T-helper 17 cell (primary cell): ENCODE measurements around the gene RALGDS. TPM values are rescaled to one million over a fixed set of nuclear protein-coding genes. Genes with fewer than 3 reads are reported as not detected.
"Not testable (repeated sequence)": the region's sequence is repeated elsewhere in the genome, so short reads cannot be mapped to it uniquely, and the experiment has no call there.

Experiments used
- ATAC-seq: fragments of 150-1000 bp; cut with Tn5 transposase; 2 replicates; pipeline ENCODE4 v1.10.0; 2021; ENCODE audit warnings: mild to moderate bottlenecking, moderate library complexity
- DNase-seq, 3 donors: peaks; one replicate each; pipeline versions ENCODE4 v3.0.0 to v3.0.0-alpha.2; 2020 to 2021
- H3K9me3 ChIP-seq: one replicate; pipeline ENCODE4 v1.7.0; 2013; ENCODE audit warnings: low read length, mild to moderate bottlenecking; ENCODE audit not compliant: control insufficient read depth, poor library complexity, severe bottlenecking
- H3K27ac Mint-ChIP-seq: one replicate; pipeline ENCODE4 v1.8.0; 2022; ENCODE audit warnings: mild to moderate bottlenecking, moderate library complexity, mixed read lengths
- H3K27me3 Mint-ChIP-seq: one replicate; pipeline ENCODE4 v1.8.0; 2022; ENCODE audit warnings: mixed read lengths
- H3K36me3 Mint-ChIP-seq: one replicate; pipeline ENCODE4 v1.8.0; 2022; ENCODE audit warnings: low read depth, mixed read lengths
- H3K4me1 Mint-ChIP-seq: one replicate; pipeline ENCODE4 v1.8.0; 2022; ENCODE audit warnings: mild to moderate bottlenecking, mixed read lengths
- H3K4me3 Mint-ChIP-seq: one replicate; pipeline ENCODE4 v1.8.0; 2022; ENCODE audit warnings: mild to moderate bottlenecking, moderate library complexity, mixed read lengths
- total RNA-seq, 4 donors: library from RNA in 2 of 4; stranded (reverse) in 2 of 4; gene quantifications; one replicate each; pipeline ENCODE4 v1.2.3 and lab custom pipeline; 2022 to 2026

RALGDS gene
- total RNA-seq, 2 donors from 2014 or later, result 150 to 236 TPM

DNA sequence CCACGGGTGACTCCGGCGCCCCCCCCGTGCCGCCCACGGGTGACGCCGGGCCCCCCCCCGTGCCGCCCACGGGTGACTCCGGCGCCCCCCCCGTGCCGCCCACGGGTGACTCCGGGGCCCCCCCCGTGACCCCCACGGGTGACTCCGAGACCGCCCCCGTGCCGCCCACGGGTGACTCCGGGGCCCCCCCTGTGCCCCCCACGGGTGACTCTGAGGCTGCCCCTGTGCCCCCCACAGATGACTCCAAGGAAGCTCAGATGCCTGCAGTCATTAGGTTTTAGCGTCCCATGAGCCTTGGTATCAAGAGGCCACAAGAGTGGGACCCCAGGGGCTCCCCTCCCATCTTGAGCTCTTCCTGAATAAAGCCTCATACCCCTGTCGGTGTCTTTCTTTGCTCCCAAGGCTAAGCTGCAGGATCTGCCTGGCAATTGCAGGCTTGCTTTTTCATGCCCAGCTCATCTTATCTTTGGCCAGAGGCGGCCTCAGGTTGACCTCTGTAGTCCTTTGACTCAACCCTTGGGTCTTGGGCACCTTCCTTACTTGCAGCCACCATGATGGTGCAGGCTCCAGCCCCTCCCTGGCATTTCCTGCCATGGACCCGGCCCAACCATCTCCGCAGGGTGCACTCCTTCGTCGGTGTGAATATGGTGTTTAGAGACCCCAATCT is 49.4 kb downstream of the RALGDS start:
- no peaks in the 10 kb centered on the region for H3K36me3 Mint-ChIP-seq
- H3K27me3 Mint-ChIP-seq, result no peaks in the 10 kb centered on the region
- no peaks in the 10 kb centered on the region for H3K9me3 ChIP-seq
- H3K27ac Mint-ChIP-seq, result no peak overlapping the region
- H3K4me1 Mint-ChIP-seq, result no peaks in the 10 kb centered on the region
- no peak overlapping the region for H3K4me3 Mint-ChIP-seq
- no peak for ATAC-seq
- DNase-seq, result no peak

DNA sequence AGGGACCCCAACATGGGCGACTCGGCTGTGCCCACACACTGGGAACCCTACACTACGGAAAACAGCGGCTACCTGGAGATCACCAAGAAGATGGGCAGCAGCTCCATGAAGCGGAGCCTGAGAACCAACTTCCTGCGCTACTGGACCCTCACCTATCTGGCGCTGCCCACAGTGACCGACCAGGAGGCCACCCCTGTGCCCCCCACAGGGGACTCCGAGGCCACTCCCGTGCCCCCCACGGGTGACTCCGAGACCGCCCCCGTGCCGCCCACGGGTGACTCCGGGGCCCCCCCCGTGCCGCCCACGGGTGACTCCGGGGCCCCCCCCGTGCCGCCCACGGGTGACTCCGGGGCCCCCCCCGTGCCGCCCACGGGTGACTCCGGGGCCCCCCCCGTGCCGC is 50.1 kb downstream of the RALGDS start:
- not testable (repeated sequence) for H3K4me3 Mint-ChIP-seq

DNA sequence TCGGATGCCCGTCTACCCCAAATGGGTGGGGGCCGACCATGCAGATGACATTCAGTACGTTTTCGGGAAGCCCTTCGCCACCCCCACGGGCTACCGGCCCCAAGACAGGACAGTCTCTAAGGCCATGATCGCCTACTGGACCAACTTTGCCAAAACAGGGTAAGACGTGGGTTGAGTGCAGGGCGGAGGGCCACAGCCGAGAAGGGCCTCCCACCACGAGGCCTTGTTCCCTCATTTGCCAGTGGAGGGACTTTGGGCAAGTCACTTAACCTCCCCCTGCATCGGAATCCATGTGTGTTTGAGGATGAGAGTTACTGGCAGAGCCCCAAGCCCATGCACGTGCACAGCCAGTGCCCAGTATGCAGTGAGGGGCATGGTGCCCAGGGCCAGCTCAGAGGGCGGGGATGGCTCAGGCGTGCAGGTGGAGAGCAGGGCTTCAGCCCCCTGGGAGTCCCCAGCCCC is 50.5 kb downstream of the RALGDS start:
- not testable (repeated sequence) for H3K36me3 Mint-ChIP-seq, H3K4me1 Mint-ChIP-seq, H3K4me3 Mint-ChIP-seq, H3K27ac Mint-ChIP-seq, H3K27me3 Mint-ChIP-seq, H3K9me3 ChIP-seq, ATAC-seq, DNase-seq

More for the DNA sequence above, 50.1 kb downstream of the RALGDS start:
- DNase-seq, ATAC-seq, H3K27me3 Mint-ChIP-seq, H3K4me1 Mint-ChIP-seq, H3K27ac Mint-ChIP-seq, H3K36me3 Mint-ChIP-seq, H3K9me3 ChIP-seq: not testable (repeated sequence)

DNA sequence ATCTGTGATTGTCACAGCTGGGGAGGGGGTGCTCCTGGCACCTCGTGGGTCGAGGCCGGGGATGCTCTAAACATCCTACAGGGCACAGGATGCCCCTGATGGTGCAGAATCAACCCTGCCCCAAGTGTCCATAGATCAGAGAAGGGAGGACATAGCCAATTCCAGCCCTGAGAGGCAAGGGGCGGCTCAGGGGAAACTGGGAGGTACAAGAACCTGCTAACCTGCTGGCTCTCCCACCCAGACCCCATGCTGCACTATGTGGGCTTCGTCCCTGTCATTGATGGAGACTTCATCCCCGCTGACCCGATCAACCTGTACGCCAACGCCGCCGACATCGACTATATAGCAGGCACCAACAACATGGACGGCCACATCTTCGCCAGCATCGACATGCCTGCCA is 52.6 kb downstream of the RALGDS start:
- H3K4me1 Mint-ChIP-seq, DNase-seq, H3K36me3 Mint-ChIP-seq, H3K27me3 Mint-ChIP-seq, H3K4me3 Mint-ChIP-seq, H3K27ac Mint-ChIP-seq, ATAC-seq, H3K9me3 ChIP-seq: not testable (repeated sequence)

DNA sequence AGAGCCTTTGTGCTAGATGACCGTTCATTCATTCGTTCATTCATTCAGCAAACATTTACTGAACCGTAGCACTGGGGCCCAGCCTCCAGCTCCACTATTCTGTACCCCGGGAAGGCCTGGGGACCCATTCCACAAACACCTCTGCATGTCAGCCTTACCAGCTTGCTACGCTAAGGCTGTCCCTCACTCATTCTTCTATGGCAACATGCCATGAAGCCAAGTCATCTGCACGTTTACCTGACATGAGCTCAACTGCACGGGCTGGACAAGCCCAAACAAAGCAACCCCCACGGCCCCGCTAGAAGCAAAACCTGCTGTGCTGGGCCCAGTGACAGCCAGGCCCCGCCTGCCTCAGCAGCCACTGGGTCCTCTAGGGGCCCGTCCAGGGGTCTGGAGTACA is 53.2 kb downstream of the RALGDS start:
- ATAC-seq (no peak), DNase-seq (no peak)
- Mint-ChIP-seq H3K4me3 (no peak overlapping the region), H3K27ac (no peak overlapping the region), H3K4me1 (no peaks in the 10 kb centered on the region), H3K36me3 (no peaks in the 10 kb centered on the region), H3K27me3 (no peaks in the 10 kb centered on the region)
- no peaks in the 10 kb centered on the region for H3K9me3 ChIP-seq

DNA sequence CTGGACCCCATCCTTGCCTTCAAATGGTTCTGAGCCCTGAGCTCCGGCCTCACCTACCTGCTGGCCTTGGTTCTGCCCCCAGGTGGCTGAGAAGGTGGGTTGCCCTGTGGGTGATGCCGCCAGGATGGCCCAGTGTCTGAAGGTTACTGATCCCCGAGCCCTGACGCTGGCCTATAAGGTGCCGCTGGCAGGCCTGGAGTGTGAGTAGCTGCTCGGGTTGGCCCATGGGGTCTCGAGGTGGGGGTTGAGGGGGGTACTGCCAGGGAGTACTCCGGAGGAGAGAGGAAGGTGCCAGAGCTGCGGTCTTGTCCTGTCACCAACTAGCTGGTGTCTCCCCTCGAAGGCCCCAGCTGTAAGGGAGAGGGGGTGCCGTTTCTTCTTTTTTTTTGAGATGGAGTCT is 54.0 kb downstream of the RALGDS start:
- no peaks in the 10 kb centered on the region for H3K4me1 Mint-ChIP-seq
- H3K9me3 ChIP-seq, result no peaks in the 10 kb centered on the region
- H3K36me3 Mint-ChIP-seq, result no peaks in the 10 kb centered on the region
- no peaks in the 10 kb centered on the region for H3K27me3 Mint-ChIP-seq
- no peak overlapping the region for H3K27ac Mint-ChIP-seq
- ATAC-seq, result no peak
- H3K4me3 Mint-ChIP-seq, result no peak overlapping the region
- DNase-seq, result no peak

DNA sequence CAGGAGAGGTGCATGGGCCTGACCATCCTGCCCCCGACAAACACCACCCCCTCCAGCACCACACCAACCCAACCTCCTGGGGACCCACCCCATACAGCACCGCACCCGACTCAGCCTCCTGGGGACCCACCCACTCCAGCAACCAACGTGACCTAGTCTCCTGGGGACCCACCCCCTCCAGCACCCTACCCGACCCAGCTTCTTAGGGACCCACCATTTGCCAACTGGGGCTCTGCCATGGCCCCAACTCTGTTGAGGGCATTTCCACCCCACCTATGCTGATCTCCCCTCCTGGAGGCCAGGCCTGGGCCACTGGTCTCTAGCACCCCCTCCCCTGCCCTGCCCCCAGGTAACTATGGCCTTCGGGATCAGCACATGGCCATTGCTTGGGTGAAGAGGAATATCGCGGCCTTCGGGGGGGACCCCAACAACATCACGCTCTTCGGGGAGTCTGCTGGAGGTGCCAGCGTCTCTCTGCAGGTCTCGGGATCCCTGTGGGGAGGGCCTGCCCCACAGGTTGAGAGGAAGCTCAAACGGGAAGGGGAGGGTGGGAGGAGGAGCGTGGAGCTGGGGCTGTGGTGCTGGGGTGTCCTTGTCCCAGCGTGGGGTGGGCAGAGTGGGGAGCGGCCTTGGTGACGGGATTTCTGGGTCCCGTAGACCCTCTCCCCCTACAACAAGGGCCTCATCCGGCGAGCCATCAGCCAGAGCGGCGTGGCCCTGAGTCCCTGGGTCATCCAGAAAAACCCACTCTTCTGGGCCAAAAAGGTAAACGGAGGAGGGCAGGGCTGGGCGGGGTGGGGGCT is 54.7 kb downstream of the RALGDS start:
- Mint-ChIP-seq H3K4me1 (no peaks in the 10 kb centered on the region), H3K36me3 (no peaks in the 10 kb centered on the region), H3K27ac (no peak overlapping the region), H3K4me3 (no peak overlapping the region), H3K27me3 (no peaks in the 10 kb centered on the region)
- DNase-seq, result no peak
- H3K9me3 ChIP-seq, result no peaks in the 10 kb centered on the region
- ATAC-seq, result no peak

DNA sequence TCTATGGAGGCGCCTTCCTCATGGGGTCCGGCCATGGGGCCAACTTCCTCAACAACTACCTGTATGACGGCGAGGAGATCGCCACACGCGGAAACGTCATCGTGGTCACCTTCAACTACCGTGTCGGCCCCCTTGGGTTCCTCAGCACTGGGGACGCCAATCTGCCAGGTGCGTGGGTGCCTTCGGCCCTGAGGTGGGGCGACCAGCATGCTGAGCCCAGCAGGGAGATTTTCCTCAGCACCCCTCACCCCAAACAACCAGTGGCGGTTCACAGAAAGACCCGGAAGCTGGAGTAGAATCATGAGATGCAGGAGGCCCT is 56.0 kb downstream of the RALGDS start:
- H3K36me3 Mint-ChIP-seq, result no peaks in the 10 kb centered on the region
- H3K27me3 Mint-ChIP-seq, result no peaks in the 10 kb centered on the region
- H3K4me3 Mint-ChIP-seq, result no peak overlapping the region
- no peak overlapping the region for H3K27ac Mint-ChIP-seq
- DNase-seq, result no peak
- no peaks in the 10 kb centered on the region for H3K9me3 ChIP-seq
- H3K4me1 Mint-ChIP-seq, result peaks cover 2% of the 10 kb centered on the region
- ATAC-seq, result no peak

DNA sequence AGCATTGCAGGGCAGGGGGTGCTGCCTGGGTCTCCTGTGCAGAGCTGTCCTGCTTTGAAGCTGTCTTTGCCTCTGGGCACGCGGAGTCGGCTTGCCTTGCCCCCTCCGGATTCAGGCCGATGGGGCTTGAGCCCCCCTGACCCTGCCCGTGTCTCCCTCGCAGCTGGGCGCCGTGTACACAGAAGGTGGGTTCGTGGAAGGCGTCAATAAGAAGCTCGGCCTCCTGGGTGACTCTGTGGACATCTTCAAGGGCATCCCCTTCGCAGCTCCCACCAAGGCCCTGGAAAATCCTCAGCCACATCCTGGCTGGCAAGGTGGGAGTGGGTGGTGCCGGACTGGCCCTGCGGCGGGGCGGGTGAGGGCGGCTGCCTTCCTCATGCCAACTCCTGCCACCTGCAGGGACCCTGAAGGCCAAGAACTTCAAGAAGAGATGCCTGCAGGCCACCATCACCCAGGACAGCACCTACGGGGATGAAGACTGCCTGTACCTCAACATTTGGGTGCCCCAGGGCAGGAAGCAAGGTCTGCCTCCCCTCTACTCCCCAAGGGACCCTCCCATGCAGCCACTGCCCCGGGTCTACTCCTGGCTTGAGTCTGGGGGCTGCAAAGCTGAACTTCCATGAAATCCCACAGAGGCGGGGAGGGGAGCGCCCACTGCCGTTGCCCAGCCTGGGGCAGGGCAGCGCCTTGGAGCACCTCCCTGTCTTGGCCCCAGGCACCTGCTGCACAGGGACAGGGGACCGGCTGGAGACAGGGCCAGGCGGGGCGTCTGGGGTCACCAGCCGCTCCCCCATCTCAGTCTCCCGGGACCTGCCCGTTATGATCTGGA is 56.6 kb downstream of the RALGDS start:
- ATAC-seq (no peak), DNase-seq (no peak)
- no peaks in the 10 kb centered on the region for H3K9me3 ChIP-seq
- peaks cover 2% of the 10 kb centered on the region for H3K4me1 Mint-ChIP-seq
- H3K4me3 Mint-ChIP-seq, result no peak overlapping the region
- H3K27ac Mint-ChIP-seq, result no peak overlapping the region
- H3K36me3 Mint-ChIP-seq, result no peaks in the 10 kb centered on the region
- no peaks in the 10 kb centered on the region for H3K27me3 Mint-ChIP-seq

DNA sequence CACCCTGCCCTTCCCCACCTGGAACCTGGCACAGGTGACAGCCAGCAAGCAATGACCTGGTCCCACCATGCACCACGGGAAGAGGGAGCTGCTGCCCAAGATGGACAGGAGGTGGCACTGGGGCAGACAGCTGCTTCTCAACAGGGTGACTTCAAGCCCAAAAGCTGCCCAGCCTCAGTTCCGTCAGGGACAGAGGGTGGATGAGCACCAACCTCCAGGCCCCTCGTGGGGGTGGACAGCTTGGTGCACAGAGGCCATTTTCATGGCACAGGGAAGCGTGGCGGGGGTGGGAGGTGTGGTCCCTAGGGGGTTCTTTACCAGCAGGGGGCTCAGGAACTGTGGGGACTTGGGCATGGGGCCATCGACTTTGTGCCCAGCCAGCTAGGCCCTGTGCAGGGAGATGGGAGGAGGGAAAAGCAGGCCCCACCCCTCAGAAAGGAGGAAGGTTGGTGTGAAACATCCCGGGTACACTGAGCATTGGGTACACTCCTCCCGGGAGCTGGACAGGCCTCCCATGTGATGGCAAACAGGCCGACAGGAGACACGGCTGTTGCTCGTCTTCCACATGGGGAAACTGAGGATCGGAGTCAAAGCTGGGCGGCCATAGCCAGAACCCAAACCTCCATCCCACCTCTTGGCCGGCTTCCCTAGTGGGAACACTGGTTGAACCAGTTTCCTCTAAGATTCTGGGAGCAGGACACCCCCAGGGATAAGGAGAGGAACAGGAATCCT is 57.4 kb downstream of the RALGDS start:
- H3K9me3 ChIP-seq, result no peaks in the 10 kb centered on the region
- H3K27me3 Mint-ChIP-seq, result no peaks in the 10 kb centered on the region
- DNase-seq, result no peak
- no peak overlapping the region for H3K4me3 Mint-ChIP-seq
- H3K36me3 Mint-ChIP-seq, result no peaks in the 10 kb centered on the region
- no peak overlapping the region for H3K27ac Mint-ChIP-seq
- ATAC-seq, result no peak
- peaks cover 7% of the 10 kb centered on the region for H3K4me1 Mint-ChIP-seq

DNA sequence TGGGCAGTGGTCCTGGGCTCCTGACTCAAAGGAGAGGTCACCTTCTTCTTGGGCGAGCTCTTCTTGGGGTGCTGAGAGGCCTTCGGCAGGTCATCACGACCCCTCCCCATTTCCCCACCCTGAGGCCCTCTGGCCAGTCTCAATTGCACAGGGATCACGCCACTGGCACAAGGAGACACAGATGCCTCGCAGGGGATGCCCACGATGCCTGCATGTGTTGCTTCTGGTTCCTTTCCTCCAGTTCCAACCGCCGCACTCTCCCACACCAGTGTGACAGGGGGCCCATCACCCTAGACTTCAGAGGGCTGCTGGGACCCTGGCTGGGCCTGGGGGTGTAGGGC is 57.9 kb downstream of the RALGDS start:
- no peaks in the 10 kb centered on the region for H3K27me3 Mint-ChIP-seq
- no peak for DNase-seq
- ATAC-seq, result no peak
- no peak overlapping the region for H3K27ac Mint-ChIP-seq
- no peak overlapping the region for H3K4me3 Mint-ChIP-seq
- no peaks in the 10 kb centered on the region for H3K9me3 ChIP-seq
- H3K4me1 Mint-ChIP-seq, result peaks cover 12% of the 10 kb centered on the region
- no peaks in the 10 kb centered on the region for H3K36me3 Mint-ChIP-seq

DNA sequence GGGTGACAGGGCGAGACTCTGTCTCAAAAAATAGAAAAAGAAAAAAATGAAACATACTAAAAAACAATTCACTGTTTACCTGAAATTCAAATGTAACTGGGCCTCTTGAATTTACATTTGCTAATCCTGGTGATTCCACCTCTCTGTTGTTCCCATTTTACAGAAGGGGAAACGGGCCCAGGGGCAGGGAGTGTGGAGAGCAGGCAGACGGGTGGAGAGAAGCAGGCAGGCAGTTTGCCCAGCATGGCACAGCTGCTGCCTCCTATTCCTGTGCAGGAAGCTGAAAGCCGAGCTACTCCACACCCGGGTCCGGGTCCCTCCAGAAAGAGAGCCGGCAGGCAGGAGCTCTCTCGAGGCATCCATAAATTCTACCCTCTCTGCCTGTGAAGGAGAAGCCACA is 58.5 kb downstream of the RALGDS start:
- ATAC-seq, H3K9me3 ChIP-seq, H3K36me3 Mint-ChIP-seq, H3K27me3 Mint-ChIP-seq, H3K27ac Mint-ChIP-seq, DNase-seq, H3K4me3 Mint-ChIP-seq: not testable (repeated sequence)
- peaks cover 13% of the 10 kb centered on the region for H3K4me1 Mint-ChIP-seq

DNA sequence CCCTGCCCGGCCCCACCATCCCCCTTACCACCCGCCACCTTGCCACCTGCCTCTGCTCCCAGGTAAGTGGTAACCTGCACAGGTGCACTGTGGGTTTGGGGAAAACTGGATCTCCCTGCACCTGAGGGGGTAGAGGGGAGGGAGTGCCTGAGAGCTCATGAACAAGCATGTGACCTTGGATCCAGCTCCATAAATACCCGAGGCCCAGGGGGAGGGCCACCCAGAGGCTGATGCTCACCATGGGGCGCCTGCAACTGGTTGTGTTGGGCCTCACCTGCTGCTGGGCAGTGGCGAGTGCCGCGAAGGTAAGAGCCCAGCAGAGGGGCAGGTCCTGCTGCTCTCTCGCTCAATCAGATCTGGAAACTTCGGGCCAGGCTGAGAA is 59.3 kb downstream of the RALGDS start, which contains the start of gene CEL:
Gene CEL, plus strand, starts transcription at position 218 of the 382 bp plus-strand sequence. Its CDS starts 22 bp downstream, at position 240.
- H3K27me3 Mint-ChIP-seq, DNase-seq, ATAC-seq, H3K9me3 ChIP-seq, H3K36me3 Mint-ChIP-seq, H3K4me3 Mint-ChIP-seq, H3K27ac Mint-ChIP-seq: not testable (repeated sequence)
- peaks cover 13% of the 10 kb centered on the region for H3K4me1 Mint-ChIP-seq
